ENCODE data around the gene SFMBT2. TPM values are rescaled to one million over a fixed set of nuclear protein-coding genes. Genes with fewer than 3 reads are reported as not detected.

SFMBT2 gene
- total RNA-seq, 1 donor: 2.0 TPM

DNA sequence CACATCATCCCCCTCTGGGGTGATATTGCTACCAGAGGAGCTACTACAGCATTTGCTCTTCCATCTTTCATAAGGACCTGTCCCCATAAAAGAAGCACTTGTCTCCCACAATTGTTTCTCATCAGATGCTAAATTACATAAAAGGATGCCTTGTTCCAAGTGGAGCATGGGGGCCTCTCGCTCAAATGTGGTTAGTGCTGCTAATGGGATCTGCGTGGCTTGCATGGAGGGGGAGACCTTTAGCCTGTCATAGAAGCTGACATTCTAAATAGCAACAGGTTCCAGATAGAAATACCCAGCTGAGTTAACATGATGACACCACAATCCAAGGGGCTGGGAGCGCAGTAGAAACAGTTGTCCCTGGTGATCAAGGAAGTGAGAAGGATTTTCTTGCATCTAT is 257.9 kb downstream of the SFMBT2 start:
- no peak overlapping the region for H3K4me3 ChIP-seq (ENCODE audit: low read depth, low read length)
- DNase-seq (ENCODE audit: low read depth): no peak
- TF ChIP-seq, protein P1, sequence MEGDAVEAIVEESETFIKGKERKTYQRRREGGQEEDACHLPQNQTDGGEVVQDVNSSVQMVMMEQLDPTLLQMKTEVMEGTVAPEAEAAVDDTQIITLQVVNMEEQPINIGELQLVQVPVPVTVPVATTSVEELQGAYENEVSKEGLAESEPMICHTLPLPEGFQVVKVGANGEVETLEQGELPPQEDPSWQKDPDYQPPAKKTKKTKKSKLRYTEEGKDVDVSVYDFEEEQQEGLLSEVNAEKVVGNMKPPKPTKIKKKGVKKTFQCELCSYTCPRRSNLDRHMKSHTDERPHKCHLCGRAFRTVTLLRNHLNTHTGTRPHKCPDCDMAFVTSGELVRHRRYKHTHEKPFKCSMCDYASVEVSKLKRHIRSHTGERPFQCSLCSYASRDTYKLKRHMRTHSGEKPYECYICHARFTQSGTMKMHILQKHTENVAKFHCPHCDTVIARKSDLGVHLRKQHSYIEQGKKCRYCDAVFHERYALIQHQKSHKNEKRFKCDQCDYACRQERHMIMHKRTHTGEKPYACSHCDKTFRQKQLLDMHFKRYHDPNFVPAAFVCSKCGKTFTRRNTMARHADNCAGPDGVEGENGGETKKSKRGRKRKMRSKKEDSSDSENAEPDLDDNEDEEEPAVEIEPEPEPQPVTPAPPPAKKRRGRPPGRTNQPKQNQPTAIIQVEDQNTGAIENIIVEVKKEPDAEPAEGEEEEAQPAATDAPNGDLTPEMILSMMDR (IDR thresholded peaks at IDR 0.05; ENCODE audit: insufficient read depth, low read length): no peak

DNA sequence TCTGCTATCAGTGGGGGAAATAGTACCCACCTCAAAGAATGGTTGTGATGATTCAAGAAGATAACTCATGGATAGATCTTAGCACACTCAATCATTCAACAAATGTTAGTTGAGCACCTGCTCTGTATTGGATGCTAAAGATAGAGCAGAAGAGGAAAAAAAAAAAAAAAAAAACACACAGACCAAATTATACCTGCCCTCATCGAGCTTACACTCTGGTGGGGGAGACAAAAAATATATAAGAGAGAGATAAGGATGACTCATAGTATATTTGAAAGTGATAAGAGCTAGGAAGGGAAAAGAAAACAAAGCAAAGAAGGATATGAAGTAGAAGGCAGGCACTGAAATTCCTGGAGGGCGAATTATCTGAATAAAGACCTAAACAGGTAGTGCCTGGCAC is 258.5 kb downstream of the SFMBT2 start:
- no peak overlapping the region for H3K4me3 ChIP-seq (ENCODE audit: low read depth, low read length)
- no peak for DNase-seq (ENCODE audit: low read depth)
- TF ChIP-seq, protein P1 (IDR thresholded peaks at IDR 0.05; ENCODE audit: insufficient read depth, low read length): no peak

DNA sequence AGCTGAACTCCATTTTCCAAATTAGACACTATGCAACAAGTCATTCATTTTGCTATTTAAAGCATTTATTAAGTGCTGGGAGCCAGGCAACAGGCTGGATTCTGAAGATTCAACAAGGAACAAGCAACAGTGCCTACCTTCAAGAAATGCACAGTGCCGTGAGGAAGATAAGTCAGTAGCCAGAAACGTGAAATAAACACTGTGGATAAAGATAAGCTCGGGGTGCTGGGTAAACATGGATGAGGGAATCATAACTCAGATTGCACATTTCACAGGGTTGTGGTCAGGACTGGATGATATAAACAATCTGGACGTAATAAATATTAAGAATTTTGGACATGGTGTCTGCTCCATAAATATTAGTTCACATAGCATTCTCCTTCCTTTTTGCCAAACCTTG is 259.3 kb downstream of the SFMBT2 start:
- DNase-seq (ENCODE audit: low read depth): no peak
- TF ChIP-seq, protein P1 (IDR thresholded peaks at IDR 0.05; ENCODE audit: insufficient read depth, low read length): no peak
- no peak overlapping the region for H3K4me3 ChIP-seq (ENCODE audit: low read depth, low read length)

DNA sequence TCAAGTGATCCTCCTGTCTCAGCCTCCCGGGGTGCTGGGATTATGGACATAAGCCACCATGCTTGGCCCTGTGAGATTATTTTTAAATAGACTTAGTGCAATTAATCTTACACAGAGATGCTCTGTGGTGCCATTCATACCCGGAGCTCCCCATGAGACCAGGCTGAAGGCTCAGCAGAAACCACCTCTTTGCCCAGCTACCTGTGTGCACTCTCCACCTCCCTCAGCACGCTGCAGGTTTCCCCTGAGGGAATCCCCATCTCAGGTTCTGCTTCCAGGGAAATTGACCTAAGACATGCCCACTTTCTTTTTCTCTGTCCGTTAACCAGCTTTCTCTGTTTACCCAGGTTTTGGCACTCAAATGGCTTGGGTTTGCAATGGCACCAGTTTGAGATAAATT is 260.5 kb downstream of the SFMBT2 start:
- DNase-seq (ENCODE audit: low read depth): no peak
- no peak overlapping the region for H3K4me3 ChIP-seq (ENCODE audit: low read depth, low read length)
- TF ChIP-seq, protein P1 (IDR thresholded peaks at IDR 0.05; ENCODE audit: insufficient read depth, low read length): no peak

DNA sequence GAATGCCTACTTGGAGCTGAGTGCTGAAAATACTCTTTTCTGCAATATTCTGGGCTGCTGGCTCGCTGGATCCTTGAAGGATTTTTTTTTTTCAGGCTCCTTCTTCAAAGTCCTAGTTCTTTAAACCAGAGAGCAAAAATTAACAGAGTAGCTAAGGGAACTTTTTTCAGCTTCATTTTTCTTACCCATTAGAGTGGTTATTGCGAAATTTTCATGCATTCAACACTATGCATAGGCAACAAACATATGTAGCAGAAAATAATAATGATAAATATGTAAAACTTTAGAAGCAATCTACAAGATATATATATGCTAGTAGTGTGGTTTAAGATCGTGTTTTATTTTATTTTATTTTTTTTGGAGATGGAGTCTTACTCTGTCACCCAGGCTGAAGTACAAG is 264.6 kb downstream of the SFMBT2 start:
- no peak overlapping the region for H3K4me3 ChIP-seq (ENCODE audit: low read depth, low read length)
- TF ChIP-seq, protein P1 (IDR thresholded peaks at IDR 0.05; ENCODE audit: insufficient read depth, low read length): no peak
- DNase-seq (ENCODE audit: low read depth): no peak

DNA sequence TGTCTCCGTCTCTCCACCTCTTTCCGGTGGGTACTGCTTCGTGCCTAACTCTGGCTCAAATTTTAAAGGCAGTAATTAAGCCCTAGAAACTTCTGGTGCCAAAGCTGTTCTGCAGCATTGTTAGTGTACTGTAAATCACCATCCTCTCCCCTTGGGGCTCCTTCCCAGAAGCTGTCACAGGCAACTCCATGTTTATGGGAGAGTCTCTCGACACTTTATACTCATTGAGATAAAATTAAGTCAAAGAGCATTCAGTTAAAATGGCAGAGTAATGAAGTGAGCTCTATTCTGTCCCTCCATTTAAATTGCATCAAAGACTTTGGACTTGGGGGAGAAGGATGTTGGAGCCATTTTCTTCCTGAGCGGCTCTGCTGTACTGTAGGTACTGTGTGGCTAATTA is 274.8 kb downstream of the SFMBT2 start:
- TF ChIP-seq, protein P1 (IDR thresholded peaks at IDR 0.05; ENCODE audit: insufficient read depth, low read length): no peak
- DNase-seq (ENCODE audit: low read depth): no peak
- no peak overlapping the region for H3K4me3 ChIP-seq (ENCODE audit: low read depth, low read length)

DNA sequence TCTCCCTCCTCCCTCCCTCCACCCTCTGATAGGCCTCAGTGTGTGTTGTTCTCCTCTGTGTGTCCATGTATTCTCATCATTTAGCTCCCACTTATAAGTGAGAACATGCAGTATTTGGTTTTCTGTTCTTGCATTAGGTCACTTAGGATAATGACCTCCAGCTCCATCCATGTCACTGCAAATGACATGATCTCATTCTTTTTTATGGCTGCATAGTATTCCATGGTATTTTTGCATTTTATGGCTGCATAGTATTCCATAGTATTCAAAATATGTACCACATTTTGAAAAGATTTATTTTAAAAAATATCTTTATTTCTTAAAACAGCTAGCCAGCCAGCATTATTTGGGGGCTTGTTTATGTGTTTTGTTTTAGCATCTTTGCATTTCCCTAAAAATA is 275.6 kb downstream of the SFMBT2 start:
- no peak overlapping the region for H3K4me3 ChIP-seq (ENCODE audit: low read depth, low read length)
- no peak for DNase-seq (ENCODE audit: low read depth)

More for the DNA sequence above, 275.6 kb downstream of the SFMBT2 start:
- TF ChIP-seq, protein P1 (IDR thresholded peaks at IDR 0.05; ENCODE audit: insufficient read depth, low read length): no peak
